GM18526 (cell line): Measurements from ENCODE around the gene CHRM2.

Experiments used
- POLR2A ChIP-seq: IDR thresholded peaks from 3 replicates; pipeline ENCODE4 v1.6.1; 2011; ENCODE audit not compliant: insufficient read length; ENCODE audit errors: extremely low read depth

CHRM2 gene

DNA sequence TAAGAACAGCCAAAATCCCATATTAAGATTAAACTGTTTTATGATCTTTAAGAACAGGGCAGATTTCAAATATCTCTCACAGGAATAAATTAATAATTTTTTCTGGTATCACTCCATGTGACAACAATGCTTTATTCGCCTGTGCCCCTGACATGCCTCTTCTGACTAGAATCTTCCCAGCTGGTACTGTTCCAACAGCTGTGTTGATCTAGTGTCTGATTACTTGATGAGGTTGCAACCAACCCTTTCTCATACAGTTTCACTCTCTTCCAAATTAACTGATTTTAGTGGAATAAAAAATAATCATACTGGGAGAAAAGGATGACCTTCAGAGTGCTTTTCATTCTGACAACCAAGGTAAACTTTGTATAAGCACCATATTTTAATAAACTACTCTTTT is 151.9 kb downstream of the CHRM2 start:
- TF ChIP-seq POLR2A = no peak

DNA sequence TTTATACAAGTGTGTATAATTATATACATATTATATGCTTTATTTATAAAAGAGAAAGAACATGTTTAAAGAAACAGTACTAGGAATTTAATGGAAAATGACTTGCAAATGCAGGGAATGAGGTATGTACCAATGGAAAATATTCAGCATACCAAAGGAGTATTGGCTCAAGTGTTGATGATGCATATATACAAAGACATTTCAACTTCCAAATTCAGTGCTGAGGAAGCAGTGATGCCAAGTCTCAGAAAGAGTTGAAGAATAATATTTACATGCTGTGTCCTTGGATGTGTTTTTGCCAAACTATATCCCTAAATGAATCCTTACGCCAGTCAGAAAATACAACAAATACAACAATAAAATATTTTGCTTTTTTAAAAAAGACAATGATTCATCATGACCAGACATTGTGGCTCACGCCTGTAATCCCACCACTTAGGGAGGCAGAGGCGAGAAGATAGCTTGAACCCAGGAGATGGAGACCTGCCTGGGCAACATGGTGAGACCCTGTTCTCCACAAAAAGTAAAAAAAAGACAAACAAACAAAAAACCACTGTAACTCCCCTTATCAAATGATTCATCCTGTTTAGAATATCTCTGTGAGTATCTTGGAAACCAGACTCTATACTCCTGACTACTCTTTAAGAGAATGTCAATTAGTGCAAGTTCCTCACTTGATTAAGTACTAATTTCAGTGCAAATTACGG is 157.2 kb downstream of the CHRM2 start:
- no peak for TF ChIP-seq POLR2A

DNA sequence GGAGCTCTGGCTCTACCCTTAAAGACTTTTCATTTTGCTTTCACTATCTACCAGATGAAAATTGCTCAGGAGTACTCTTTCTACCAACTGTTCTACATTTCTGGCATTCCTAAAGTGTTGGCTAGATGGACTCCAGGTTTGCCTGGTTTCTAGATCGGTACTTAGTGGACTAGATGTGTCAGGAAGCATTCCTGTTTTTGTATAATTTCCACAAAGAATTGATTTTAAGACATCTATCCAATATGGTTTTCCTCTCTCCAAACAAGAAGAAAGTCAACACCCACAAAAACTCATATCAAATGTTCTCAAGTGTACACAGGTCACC is 157.7 kb downstream of the CHRM2 start:
- no peak for TF ChIP-seq POLR2A

DNA sequence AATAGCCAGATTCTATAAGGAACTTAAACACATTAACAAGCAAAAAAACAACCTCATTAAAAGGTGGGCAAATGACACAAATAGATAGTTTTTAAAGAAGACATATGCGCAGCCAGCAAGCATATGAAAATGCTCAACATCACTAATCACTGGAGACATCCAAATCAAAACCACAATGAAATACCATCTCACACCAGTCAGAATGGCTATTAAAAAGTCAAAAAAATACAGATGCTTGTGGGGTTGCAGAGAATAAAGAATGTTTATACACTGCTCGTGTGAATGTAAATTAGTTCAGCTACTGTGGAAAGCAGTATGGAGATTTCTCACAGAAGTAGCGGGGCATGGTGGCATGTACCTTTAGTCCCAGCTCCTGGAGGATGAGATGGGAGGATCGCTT is 164.0 kb downstream of the CHRM2 start:
- no peak for TF ChIP-seq POLR2A

DNA sequence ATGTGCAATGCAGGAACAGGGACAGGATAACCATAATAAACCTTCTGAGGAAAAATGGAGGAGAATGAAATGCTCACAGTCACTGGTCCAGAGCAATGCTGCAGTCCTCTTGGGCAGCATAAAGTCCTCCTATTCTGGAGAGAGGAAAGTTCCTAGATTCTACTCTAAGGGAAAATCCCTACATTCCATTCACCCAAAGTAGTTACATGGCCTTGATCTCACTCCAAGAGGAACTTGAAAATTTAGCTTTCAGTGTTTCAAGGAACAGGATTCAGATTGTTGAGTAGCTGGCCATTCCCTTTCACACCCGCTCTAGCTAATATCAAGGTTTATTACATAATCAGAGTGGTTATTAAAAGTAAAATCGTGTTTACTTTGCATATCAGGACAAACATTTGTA is 168.3 kb downstream of the CHRM2 start:
- TF ChIP-seq POLR2A = no peak

DNA sequence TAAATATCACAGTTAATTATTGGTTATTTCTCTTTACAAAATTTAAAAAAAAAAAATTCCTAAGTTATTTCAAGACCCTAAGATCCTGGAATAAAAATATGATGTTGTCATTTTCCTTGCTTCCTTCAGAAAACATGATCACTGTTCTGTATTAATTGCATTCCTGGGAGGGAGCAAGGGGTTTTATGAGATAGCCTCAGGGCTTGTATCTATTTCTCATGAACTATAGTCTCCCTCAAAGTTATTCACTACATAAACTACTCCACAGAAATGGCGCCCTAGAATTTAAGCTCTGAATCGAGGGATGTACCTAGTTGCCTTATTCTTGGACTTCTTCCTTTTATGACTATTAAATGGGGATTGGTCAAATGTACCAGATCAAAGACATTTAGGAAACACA is 170.3 kb downstream of the CHRM2 start:
- TF ChIP-seq POLR2A = no peak

DNA sequence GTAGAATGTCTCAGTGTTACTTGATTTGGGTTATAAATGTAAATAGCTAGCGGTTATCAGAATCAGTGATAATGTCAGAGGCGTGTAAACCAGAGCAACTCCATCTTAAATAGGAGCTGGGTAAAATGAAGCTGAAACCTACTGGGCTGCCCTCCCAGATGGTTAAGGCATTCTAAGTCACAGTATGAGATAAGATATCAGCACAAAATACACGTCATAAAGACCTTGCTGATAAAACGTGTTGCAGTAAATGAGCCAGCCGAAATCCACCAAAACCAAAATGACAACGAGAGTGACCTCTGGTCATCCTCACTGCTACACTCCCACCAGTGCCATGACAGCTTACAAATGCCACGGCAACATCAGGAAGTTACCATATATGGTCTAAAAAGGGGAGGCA is 172.3 kb downstream of the CHRM2 start:
- TF ChIP-seq POLR2A = no peak

DNA sequence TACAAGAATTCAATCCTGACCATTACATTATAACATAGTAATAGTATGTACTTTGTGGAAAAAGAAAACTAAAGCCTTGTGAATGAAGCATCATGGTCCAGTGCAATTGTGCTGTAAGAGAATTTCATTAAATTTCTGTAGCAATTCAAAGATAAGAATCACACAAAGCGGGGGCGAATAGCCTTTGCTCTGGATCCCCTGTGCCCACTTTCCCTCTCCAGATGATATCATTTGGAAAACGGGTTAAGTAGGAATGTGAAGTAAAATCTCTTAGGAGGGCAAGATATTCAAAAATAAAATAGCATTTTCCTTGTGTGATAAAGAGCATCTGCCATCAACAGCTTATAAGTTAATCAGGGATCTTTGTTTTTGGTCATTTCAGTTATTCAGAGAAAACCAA is 177.1 kb downstream of the CHRM2 start:
- no peak for TF ChIP-seq POLR2A

DNA sequence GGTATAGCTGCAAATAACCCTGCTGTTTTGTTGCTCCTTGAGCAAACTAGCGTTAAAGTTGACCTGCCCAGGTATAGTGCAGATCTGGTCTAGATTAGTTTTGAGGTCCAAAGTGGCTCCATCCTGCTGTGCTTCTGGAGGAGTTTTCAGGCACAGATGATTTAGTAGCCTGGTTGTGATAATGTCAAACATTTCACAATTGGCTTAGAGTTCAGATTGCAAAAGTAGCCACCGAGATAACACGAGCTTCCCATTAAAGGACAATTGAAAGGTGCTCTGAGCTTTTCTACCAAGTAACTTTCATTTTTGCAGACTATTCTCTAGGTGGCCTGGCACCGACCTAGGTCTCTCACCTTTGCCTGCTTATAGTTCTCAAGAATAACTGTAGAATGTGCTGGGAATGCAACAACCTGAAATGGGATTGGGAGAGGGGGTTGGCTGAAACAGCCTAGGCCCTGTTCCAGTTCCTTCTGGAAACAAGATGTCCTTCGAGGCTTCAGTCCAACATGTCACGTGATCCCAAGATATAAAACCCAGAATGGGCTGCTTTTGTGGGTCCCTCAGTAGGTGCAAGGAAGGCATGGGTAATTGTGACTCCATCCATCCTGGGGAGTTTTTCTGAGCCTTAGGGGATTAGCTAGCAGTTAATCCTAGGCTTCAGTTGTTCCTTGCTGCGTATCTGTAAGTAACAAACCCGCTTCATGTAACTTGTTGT is 201.0 kb downstream of the CHRM2 start:
- TF ChIP-seq POLR2A = no peak
